IPS-15b (cell line): ENCODE results near the gene AK5.

Source experiments
- H3K27me3 ChIP-seq: one replicate; pipeline ENCODE4 v1.6.1; 2013; ENCODE audit warnings: low read length; ENCODE audit not compliant: control insufficient read depth, insufficient read depth
- H3K36me3 ChIP-seq: one replicate; pipeline ENCODE4 v1.6.1; 2013; ENCODE audit warnings: low read length; ENCODE audit not compliant: control insufficient read depth, insufficient read depth
- H3K4me1 ChIP-seq: one replicate; pipeline ENCODE4 v1.6.1; 2013; ENCODE audit warnings: mild to moderate bottlenecking, low read length; ENCODE audit not compliant: control insufficient read depth, insufficient read depth
- H3K4me3 ChIP-seq: one replicate; pipeline ENCODE4 v1.5.1; 2013; ENCODE audit warnings: low read depth, low read length
- H3K9ac ChIP-seq: one replicate; pipeline ENCODE4 v1.6.1; 2013; ENCODE audit warnings: low read depth, mild to moderate bottlenecking, low read length
- H3K9me3 ChIP-seq: one replicate; pipeline ENCODE4 v1.6.1; 2013; ENCODE audit warnings: mild to moderate bottlenecking, low read length; ENCODE audit not compliant: control insufficient read depth, insufficient read depth

AK5 gene

DNA sequence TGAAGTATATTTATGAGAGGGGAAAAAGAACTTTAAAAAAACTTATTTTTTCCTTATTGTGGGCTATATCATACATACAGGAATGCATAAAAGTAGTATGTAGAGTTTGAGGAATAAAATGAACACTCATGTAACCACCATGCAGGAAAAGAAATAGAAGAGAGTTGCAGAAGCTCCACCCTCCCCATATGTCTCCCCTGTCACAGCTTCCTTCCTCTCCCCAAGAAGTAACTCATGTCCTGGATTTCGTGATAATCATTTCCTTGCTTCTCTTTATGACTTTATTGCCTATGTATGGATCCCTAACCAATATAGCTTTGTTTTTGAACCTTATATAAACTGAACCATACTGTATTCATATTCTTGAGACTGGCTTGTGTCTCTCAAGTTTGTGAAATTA lies 274.2 kb downstream of the AK5 start:
- Histone ChIP-seq H3K27me3 (no peaks in the 10 kb centered on the region), H3K36me3 (no peaks in the 10 kb centered on the region), H3K4me3 (no peak overlapping the region), H3K9me3 (no peaks in the 10 kb centered on the region), H3K9ac (no peak overlapping the region), H3K4me1 (no peaks in the 10 kb centered on the region)

DNA sequence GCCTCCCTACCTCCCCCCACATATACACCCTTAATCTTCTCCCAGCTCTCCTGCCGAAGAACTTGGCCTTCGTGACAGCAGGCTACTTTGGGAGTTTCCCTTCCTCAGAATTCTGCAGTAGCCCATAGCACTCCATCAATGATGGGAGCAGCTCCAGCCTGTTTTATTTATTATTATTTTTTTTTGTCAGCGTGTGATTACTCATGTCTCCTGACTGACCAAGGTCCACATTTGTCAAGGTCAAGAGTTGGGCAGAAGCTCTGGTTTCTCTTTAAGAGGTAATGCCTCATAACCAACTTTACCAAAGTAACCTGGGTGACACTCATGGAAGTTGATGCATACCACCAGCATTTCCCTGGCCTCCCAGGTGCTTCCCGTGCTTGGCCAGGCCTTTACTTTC lies 275.2 kb downstream of the AK5 start:
- Histone ChIP-seq H3K9ac (no peak overlapping the region), H3K9me3 (no peaks in the 10 kb centered on the region), H3K4me3 (no peak overlapping the region), H3K27me3 (no peaks in the 10 kb centered on the region), H3K36me3 (no peaks in the 10 kb centered on the region), H3K4me1 (no peaks in the 10 kb centered on the region)

DNA sequence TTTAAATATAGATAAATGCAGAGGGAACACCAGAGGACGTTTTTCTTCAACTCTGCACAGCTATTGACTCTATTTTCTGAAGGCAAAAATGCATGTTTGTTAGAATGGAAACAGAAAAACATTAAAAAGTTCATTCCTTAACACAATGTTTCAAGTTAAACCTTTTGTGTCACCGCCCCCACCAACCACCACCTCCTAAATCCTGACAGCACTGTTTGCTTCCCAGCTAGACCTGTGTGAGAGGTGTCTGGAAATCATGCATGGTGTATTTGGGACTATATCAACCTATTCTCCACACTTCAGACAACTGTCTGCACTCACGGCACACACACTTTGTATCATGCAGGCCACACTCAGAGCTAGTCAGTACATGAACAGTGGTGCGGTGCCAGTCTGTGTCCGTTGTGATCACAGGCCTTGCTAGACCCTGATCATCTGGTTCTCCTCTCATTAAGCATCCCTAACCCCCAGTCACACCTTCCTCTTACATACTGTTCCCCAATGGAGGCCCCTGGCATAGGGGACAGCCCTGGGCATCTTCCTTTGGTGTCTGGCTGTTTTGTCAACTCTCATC lies 276.9 kb downstream of the AK5 start:
- Histone ChIP-seq H3K9me3 (no peaks in the 10 kb centered on the region), H3K36me3 (no peaks in the 10 kb centered on the region), H3K4me1 (no peaks in the 10 kb centered on the region), H3K27me3 (no peaks in the 10 kb centered on the region), H3K4me3 (no peak overlapping the region), H3K9ac (no peak overlapping the region)

DNA sequence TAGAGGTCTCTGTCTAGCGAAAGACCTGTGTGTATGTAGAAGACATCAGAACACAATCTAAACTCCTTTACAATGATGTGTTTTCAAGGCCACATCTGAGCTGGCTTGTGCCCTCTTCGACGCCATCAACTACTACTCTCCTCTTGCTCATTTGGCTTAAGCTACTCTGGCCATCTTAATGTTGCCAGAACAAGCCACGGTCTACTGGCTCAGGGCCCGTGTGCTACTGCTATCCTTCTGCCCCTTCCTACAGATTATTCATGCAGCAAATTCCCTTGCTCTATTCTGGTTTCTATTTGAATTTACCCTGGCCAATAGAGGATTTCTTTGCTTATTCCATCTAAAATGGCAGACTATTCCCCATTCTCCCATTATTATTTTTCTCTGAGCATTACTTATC lies 278.9 kb downstream of the AK5 start:
- Histone ChIP-seq H3K36me3 (peaks cover 3% of the 10 kb centered on the region), H3K9me3 (no peaks in the 10 kb centered on the region), H3K4me3 (no peak overlapping the region), H3K27me3 (no peaks in the 10 kb centered on the region), H3K4me1 (no peaks in the 10 kb centered on the region), H3K9ac (no peak overlapping the region)

DNA sequence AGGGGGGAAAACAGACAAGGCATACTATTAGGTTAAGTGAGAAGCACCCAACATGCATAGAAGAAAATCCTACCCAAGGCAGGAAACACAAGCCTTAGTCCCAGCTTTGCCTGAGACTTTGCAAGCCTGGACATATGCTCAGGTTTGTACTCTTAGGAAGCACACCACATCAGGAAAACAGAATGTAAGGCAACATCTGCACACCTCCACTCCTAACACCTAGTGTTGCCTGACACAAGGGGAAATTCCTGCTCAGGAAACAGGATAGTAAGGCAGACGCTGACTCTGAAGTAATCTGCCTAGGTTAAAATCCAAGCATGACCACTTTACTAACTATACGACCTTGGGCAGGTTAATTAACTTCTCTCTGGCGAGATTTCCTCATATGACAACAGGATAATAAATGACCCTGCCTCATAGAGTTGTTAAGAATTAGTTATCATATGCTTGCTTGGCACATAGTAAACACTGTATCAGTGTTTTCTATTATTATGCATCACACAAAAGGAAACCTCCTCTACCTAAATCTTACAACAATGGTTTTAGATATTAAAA lies 280.9 kb downstream of the AK5 start:
- Histone ChIP-seq H3K9ac (no peak overlapping the region), H3K4me3 (no peak overlapping the region), H3K9me3 (no peaks in the 10 kb centered on the region), H3K36me3 (peaks cover 8% of the 10 kb centered on the region), H3K27me3 (no peaks in the 10 kb centered on the region), H3K4me1 (no peaks in the 10 kb centered on the region)

DNA sequence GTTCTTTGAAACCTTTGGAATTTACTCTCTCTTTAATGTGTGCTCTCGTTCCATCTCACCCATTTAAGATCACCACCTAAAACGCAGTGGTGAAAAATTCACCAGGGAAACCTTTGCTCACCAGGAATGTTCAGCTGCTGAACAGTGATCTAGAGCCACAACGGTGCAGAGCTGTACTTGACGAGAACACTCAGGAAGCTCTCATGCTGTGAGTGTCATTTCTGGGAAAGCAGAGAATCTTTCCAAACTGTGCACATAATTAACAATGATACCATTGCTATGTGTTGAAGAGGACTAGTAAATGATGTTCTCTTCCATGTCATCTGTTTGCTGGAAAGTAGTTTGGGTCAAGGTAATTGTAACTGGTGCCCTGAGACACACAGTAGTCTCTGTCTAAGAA lies 283.5 kb downstream of the AK5 start:
- no peak overlapping the region for H3K4me3 ChIP-seq
- no peaks in the 10 kb centered on the region for H3K9me3 ChIP-seq
- no peaks in the 10 kb centered on the region for H3K4me1 ChIP-seq
- peaks cover 8% of the 10 kb centered on the region for H3K36me3 ChIP-seq
- H3K9ac ChIP-seq: no peak overlapping the region
- H3K27me3 ChIP-seq: no peaks in the 10 kb centered on the region

DNA sequence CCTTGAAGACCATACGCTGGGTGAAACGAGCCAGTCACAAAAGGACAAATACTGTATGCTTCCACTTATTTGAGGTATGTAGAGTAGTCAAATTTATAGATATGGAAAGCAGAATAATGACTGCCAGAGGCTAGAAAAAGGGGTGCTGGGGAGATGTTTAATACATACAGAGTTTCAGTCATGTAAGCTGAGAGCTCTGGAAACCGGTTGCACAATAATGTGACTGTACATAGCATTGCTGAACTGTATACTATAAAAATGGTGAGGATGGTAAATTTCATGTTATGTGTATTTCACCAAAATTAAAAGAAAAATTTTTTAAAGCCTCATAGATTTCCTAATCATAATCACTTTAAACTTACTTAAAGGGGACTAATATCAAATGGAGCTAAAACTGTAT lies 289.8 kb downstream of the AK5 start:
- Histone ChIP-seq H3K4me1 (no peaks in the 10 kb centered on the region), H3K36me3 (no peaks in the 10 kb centered on the region), H3K9ac (no peak overlapping the region), H3K4me3 (no peak overlapping the region), H3K27me3 (no peaks in the 10 kb centered on the region), H3K9me3 (no peaks in the 10 kb centered on the region)

DNA sequence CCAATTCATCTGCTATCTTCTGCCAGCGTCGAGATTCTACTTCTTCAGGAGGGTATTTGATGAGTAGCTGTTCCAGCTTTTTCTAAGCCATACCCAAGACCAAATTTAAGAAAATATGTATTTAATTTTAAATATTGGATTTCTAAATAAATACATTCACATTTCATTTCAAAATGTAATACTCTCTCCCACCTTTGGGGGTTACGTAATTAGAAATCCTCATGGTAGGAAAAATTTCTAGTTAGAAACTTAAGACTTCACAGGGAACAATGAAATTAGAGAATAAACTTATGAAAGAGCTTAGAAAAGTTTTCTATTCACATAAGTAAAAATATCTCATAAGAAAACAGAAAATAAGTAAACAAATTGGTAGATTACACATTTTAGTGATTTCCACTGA lies 297.7 kb downstream of the AK5 start:
- Histone ChIP-seq H3K27me3 (no peaks in the 10 kb centered on the region), H3K4me1 (no peaks in the 10 kb centered on the region), H3K9me3 (no peaks in the 10 kb centered on the region), H3K9ac (no peak overlapping the region), H3K36me3 (no peaks in the 10 kb centered on the region), H3K4me3 (no peak overlapping the region)

DNA sequence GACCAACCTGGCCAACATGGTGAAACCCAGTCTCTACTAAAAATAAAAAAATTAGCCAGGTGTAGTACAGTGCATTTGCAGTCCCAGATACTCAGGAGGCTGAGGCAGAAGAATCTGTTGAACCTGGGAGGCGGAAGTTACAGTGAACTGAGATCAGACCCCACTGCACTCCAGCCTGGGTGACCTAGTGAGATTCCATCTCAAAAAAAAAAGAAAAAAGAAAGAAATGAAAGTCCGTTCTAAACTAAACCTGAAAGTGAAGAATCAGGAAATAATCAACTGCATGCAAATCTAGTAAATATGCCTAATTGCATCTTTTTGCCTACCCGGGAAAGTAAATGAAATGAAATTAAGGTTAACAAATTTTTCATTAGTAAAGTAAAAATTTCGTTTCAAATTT lies 301.1 kb downstream of the AK5 start:
- no peaks in the 10 kb centered on the region for H3K4me1 ChIP-seq
- no peak overlapping the region for H3K4me3 ChIP-seq
- H3K36me3 ChIP-seq: no peaks in the 10 kb centered on the region
- no peaks in the 10 kb centered on the region for H3K27me3 ChIP-seq
- H3K9me3 ChIP-seq: no peaks in the 10 kb centered on the region
- H3K9ac ChIP-seq: no peak overlapping the region

DNA sequence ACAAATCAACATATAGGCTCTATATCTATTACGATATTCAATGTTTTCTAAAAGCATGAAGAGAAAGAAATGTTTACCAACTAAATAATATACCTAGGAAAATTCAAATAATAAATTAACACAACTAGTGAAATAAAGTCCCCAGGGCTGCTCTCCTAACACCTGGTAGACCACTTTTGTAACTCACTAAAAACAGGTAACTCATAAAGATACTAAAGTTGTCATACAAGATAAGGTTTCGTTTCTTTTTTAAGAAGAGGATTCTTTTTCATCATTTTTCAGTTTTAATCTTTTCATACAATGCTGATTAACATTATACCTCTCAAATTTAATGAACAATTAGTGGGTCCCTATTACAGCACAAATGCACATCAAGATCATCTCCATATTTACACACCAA lies 301.7 kb downstream of the AK5 start:
- H3K4me1 ChIP-seq: no peaks in the 10 kb centered on the region
- H3K36me3 ChIP-seq: no peaks in the 10 kb centered on the region
- no peaks in the 10 kb centered on the region for H3K9me3 ChIP-seq
- no peak overlapping the region for H3K9ac ChIP-seq
- no peak overlapping the region for H3K4me3 ChIP-seq
- H3K27me3 ChIP-seq: no peaks in the 10 kb centered on the region

DNA sequence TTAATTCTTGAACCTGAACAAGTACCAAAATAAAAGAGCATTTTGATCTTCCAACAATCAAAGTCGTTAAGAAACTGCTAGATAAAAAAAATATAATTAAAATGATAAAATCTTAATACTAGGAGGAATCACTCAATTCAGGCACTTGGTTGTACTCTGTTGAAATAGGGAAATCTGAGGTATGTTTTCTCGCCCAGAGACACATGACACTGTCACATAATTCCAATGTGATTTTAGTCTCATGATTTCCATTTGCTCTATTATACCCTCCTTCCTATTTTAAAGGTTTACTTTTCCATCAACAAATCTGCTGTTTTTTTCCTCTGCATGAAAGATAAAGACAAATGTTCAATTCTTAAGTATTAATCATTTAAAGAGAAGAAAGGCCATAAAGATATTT lies 303.1 kb downstream of the AK5 start:
- no peaks in the 10 kb centered on the region for H3K9me3 ChIP-seq
- H3K9ac ChIP-seq: no peak overlapping the region
- H3K36me3 ChIP-seq: no peaks in the 10 kb centered on the region
- no peaks in the 10 kb centered on the region for H3K27me3 ChIP-seq
- H3K4me3 ChIP-seq: no peak overlapping the region
- H3K4me1 ChIP-seq: no peaks in the 10 kb centered on the region

DNA sequence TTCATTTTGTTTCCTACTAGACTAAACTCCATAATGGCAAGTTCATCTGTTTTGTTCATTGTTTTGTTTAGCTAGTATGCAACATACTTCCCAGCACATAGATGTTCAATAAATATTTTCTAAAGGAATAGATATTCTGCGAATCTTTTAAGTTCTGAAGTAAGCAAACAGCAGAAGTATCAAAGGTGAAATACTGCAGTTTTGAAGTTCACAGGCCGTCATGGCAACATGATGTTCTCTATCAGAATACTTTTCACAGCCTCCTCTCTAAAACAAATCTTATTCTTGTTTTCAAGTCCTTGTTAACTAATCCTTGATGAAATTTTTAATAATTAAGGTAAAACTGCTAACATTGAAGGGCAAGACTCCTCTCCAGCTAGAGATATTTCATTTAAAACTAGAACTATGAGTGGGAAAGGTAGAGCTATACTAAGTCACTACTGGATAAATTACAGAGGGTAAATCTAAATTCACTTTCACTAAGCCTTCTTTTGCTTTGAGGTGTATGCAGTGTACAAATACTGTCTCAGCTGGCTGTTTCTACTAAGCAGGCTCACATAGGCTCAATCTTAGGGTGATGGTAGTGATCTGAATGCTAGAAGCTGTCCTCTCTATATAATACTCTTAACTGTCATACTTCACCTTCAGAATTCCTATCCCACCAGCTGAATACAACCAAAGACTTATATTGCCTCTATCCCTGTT lies 303.9 kb downstream of the AK5 start:
- Histone ChIP-seq H3K9ac (no peak overlapping the region), H3K9me3 (no peaks in the 10 kb centered on the region)

More for the DNA sequence above, 303.9 kb downstream of the AK5 start:
- H3K4me1 ChIP-seq: no peaks in the 10 kb centered on the region
- H3K4me3 ChIP-seq: no peak overlapping the region
- no peaks in the 10 kb centered on the region for H3K27me3 ChIP-seq
- H3K36me3 ChIP-seq: no peaks in the 10 kb centered on the region
